ENCODE measurements around the gene FAT2. TPM values are rescaled to one million over a fixed set of nuclear protein-coding genes. Genes with fewer than 3 reads are reported as not detected.

Gene FAT2, protein sequence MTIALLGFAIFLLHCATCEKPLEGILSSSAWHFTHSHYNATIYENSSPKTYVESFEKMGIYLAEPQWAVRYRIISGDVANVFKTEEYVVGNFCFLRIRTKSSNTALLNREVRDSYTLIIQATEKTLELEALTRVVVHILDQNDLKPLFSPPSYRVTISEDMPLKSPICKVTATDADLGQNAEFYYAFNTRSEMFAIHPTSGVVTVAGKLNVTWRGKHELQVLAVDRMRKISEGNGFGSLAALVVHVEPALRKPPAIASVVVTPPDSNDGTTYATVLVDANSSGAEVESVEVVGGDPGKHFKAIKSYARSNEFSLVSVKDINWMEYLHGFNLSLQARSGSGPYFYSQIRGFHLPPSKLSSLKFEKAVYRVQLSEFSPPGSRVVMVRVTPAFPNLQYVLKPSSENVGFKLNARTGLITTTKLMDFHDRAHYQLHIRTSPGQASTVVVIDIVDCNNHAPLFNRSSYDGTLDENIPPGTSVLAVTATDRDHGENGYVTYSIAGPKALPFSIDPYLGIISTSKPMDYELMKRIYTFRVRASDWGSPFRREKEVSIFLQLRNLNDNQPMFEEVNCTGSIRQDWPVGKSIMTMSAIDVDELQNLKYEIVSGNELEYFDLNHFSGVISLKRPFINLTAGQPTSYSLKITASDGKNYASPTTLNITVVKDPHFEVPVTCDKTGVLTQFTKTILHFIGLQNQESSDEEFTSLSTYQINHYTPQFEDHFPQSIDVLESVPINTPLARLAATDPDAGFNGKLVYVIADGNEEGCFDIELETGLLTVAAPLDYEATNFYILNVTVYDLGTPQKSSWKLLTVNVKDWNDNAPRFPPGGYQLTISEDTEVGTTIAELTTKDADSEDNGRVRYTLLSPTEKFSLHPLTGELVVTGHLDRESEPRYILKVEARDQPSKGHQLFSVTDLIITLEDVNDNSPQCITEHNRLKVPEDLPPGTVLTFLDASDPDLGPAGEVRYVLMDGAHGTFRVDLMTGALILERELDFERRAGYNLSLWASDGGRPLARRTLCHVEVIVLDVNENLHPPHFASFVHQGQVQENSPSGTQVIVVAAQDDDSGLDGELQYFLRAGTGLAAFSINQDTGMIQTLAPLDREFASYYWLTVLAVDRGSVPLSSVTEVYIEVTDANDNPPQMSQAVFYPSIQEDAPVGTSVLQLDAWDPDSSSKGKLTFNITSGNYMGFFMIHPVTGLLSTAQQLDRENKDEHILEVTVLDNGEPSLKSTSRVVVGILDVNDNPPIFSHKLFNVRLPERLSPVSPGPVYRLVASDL (N-terminal part only)
- total RNA-seq: 0.04 and 0.12 TPM in 2 replicates
- polyA plus RNA-seq: 0.10 TPM in 1 of 2 replicates, not detected in the other

GRCh38 chr5:151591144-151591819 lies at the start of gene FAT2:
FAT2 (minus strand) TSS chr5:151591331; CDS start chr5:151568931, 22,400 bp downstream.
- Histone ChIP-seq H3K27ac (no peak within 1 kb of the TSS), H3K4me1 (ENCODE audit: low read depth) (no peaks in the 10 kb centered on the region), H3K4me3 (no peak within 1 kb of the TSS), H3K36me3 (no peaks in the 10 kb centered on the region), H3K9me3 (ENCODE audit: low read depth) (no peaks in the 10 kb centered on the region), H3K27me3 (no peaks in the 10 kb centered on the region)
- TF ChIP-seq, protein P1, sequence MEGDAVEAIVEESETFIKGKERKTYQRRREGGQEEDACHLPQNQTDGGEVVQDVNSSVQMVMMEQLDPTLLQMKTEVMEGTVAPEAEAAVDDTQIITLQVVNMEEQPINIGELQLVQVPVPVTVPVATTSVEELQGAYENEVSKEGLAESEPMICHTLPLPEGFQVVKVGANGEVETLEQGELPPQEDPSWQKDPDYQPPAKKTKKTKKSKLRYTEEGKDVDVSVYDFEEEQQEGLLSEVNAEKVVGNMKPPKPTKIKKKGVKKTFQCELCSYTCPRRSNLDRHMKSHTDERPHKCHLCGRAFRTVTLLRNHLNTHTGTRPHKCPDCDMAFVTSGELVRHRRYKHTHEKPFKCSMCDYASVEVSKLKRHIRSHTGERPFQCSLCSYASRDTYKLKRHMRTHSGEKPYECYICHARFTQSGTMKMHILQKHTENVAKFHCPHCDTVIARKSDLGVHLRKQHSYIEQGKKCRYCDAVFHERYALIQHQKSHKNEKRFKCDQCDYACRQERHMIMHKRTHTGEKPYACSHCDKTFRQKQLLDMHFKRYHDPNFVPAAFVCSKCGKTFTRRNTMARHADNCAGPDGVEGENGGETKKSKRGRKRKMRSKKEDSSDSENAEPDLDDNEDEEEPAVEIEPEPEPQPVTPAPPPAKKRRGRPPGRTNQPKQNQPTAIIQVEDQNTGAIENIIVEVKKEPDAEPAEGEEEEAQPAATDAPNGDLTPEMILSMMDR (IDR thresholded peaks at IDR 0.05; ENCODE audit: low read depth, low read length): no peak
- DNase-seq (ENCODE audit: low read depth in 1 of 2, low spot score in 1 of 2): peak in 1 of 2 donors; percentile 10

- Histone ChIP-seq H3K36me3 (no peaks in the 10 kb centered on the region), H3K27ac (no peak overlapping the region), H3K27me3 (no peaks in the 10 kb centered on the region), H3K4me3 (no peak overlapping the region), H3K9me3 (ENCODE audit: low read depth) (no peaks in the 10 kb centered on the region), H3K4me1 (ENCODE audit: low read depth) (no peaks in the 10 kb centered on the region)
- no peak for DNase-seq (ENCODE audit: low read depth in 1 of 2, low spot score in 1 of 2)
- TF ChIP-seq, protein P1 (IDR thresholded peaks at IDR 0.05; ENCODE audit: low read depth, low read length): no peak
Measured at GRCh38 chr5:151638619-151639018, 47.5 kb upstream of the FAT2 start.

DNA sequence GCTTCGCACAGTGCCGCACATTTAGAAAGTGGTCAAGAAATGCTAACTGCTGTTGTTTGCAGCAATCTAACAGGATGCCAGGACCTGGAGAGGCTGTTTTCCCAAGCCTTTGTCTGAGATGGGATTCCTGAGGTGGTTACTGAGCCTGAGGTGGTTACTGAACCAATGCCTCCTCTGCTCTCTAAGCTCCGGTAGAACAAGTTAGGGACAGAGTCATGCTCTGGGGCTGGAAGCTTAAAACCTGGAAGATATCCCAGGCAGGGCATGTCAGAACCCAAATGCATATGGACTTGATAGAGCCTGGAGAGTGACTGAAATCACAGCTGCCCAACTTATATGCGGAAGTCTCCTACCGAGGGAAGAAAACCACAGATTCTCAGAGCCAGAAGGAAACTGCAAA lies 46.5 kb upstream of the FAT2 start:
- TF ChIP-seq, protein P1 (IDR thresholded peaks at IDR 0.05; ENCODE audit: low read depth, low read length): no peak
- Histone ChIP-seq H3K4me1 (ENCODE audit: low read depth) (no peaks in the 10 kb centered on the region), H3K36me3 (no peaks in the 10 kb centered on the region), H3K27ac (no peak overlapping the region), H3K27me3 (no peaks in the 10 kb centered on the region), H3K4me3 (no peak overlapping the region), H3K9me3 (ENCODE audit: low read depth) (no peaks in the 10 kb centered on the region)
- DNase-seq (ENCODE audit: low read depth in 1 of 2, low spot score in 1 of 2): no peak

DNA sequence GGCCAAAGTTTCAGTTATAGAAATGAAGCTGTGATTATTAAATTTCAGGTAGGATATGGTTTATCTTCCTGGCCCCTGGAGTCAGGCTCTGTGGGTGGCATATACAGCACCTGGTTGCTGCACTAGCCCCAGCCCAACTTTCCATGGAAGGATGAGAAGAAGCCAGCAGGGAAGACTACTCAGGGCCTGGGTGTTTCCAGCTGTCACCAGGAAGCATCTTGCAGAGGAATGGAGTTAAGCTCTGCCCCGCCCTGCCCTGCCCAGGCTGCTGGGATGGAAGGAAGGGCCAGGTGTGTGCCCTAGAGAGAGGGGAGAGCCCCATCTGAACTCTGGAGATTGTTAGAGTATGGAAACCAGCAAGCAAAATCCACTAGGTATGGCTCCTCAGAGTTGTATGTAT lies 42.8 kb upstream of the FAT2 start:
- Histone ChIP-seq H3K27me3 (no peaks in the 10 kb centered on the region), H3K4me3 (no peak overlapping the region), H3K9me3 (ENCODE audit: low read depth) (no peaks in the 10 kb centered on the region), H3K4me1 (ENCODE audit: low read depth) (no peaks in the 10 kb centered on the region), H3K27ac (no peak overlapping the region), H3K36me3 (no peaks in the 10 kb centered on the region)
- TF ChIP-seq, protein P1 (IDR thresholded peaks at IDR 0.05; ENCODE audit: low read depth, low read length): no peak
- no peak for DNase-seq (ENCODE audit: low read depth in 1 of 2, low spot score in 1 of 2)

Measured in cardiac muscle cell (in vitro differentiated cells and primary cell).